NCI-H69 (cell line): Measurements from ENCODE around the gene SYNJ2.

Experiments
- DNase-seq: peaks from one replicate; lab custom pipeline; 2025; lab: John Stamatoyannopoulos, UW

The SYNJ2 gene

GRCh38 chr6:158077676-158078075 is 96.0 kb downstream of the SYNJ2 start:
- DNase-seq, result no peak

GRCh38 chr6:158078320-158078719 is 96.7 kb downstream of the SYNJ2 start:
- DNase-seq, result no peak

GRCh38 chr6:158080849-158081656 is 99.4 kb downstream of the SYNJ2 start:
- DNase-seq, result no peak

- no peak for DNase-seq
These were observed 99.9 kb downstream of the SYNJ2 start for GRCh38 chr6:158081657-158081935.

- DNase-seq, result no peak
These were observed 102.0 kb downstream of the SYNJ2 start for GRCh38 chr6:158083455-158084325.

- no peak for DNase-seq
These were observed 103.8 kb downstream of the SYNJ2 start for GRCh38 chr6:158085261-158086053.

- DNase-seq, result no peak
These were observed 104.4 kb downstream of the SYNJ2 start for GRCh38 chr6:158086054-158086503.

GRCh38 chr6:158086504-158087223 is 105.0 kb downstream of the SYNJ2 start:
- DNase-seq, result no peak

GRCh38 chr6:158087224-158087867 is 105.7 kb downstream of the SYNJ2 start:
- no peak for DNase-seq

GRCh38 chr6:158092806-158093205 is 111.1 kb downstream of the SYNJ2 start:
- DNase-seq, result no peak

- DNase-seq, result no peak
These were observed 113.4 kb downstream of the SYNJ2 start for GRCh38 chr6:158095031-158095430.

- no peak for DNase-seq
These were observed 114.0 kb downstream of the SYNJ2 start for GRCh38 chr6:158095671-158096070.

GRCh38 chr6:158103228-158103627 is 121.6 kb downstream of the SYNJ2 start:
- DNase-seq, result no peak

GRCh38 chr6:158104696-158105095 is 123.0 kb downstream of the SYNJ2 start:
- DNase-seq, result no peak

- no peak for DNase-seq
These were observed 128.1 kb downstream of the SYNJ2 start for GRCh38 chr6:158109748-158110147.

- DNase-seq, result no peak
These were observed 129.3 kb downstream of the SYNJ2 start for GRCh38 chr6:158110986-158111385.

GRCh38 chr6:158111987-158112386 is 130.3 kb downstream of the SYNJ2 start:
- no peak for DNase-seq

- no peak for DNase-seq
These were observed 132.1 kb downstream of the SYNJ2 start for GRCh38 chr6:158113802-158114201.

GRCh38 chr6:158115102-158115501 is 133.4 kb downstream of the SYNJ2 start:
- DNase-seq, result no peak

- DNase-seq, result no peak
These were observed 133.8 kb downstream of the SYNJ2 start for GRCh38 chr6:158115508-158115907.

GRCh38 chr6:158118886-158119285 is 137.2 kb downstream of the SYNJ2 start:
- DNase-seq, result no peak
